GM20000 (cell line): ENCODE measurements around the gene FKBP1A.

Source experiments
- DNase-seq: peaks from one replicate; pipeline ENCODE4 v3.0.0; 2012; ENCODE audit warnings: low spot score
- CTCF ChIP-seq: IDR thresholded peaks from 2 replicates; pipeline ENCODE4 v1.5.1; 2012; ENCODE audit warnings: mild to moderate bottlenecking, control low read depth; ENCODE audit errors: extremely low read depth, missing control alignments

Gene FKBP1A

GRCh38 chr20:1341561-1342265 is 51.1 kb downstream of the FKBP1A start:
- no peak for TF ChIP-seq CTCF
- DNase-seq: no peak

GRCh38 chr20:1338801-1339200 is 54.1 kb downstream of the FKBP1A start:
- TF ChIP-seq CTCF: no peak
- no peak for DNase-seq

GRCh38 chr20:1338096-1338495 is 54.8 kb downstream of the FKBP1A start:
- DNase-seq: no peak
- no peak for TF ChIP-seq CTCF

GRCh38 chr20:1337441-1337840 is 55.4 kb downstream of the FKBP1A start:
- DNase-seq: no peak
- no peak for TF ChIP-seq CTCF

- no peak for DNase-seq
- no peak for TF ChIP-seq CTCF
Measured at GRCh38 chr20:1336699-1337367, 56.0 kb downstream of the FKBP1A start.

GRCh38 chr20:1335961-1336698 is 56.7 kb downstream of the FKBP1A start:
- no peak for TF ChIP-seq CTCF
- DNase-seq: no peak

GRCh38 chr20:1334761-1335160 is 58.1 kb downstream of the FKBP1A start:
- no peak for TF ChIP-seq CTCF
- DNase-seq: no peak
